Measurements from ENCODE around the gene DCST2. TPM values are rescaled to one million over a fixed set of nuclear protein-coding genes. Genes with fewer than 3 reads are reported as not detected.

DCST2 gene
- total RNA-seq, 2 experiments from 2014 or later = 0.21 TPM; not detected in 1

DNA sequence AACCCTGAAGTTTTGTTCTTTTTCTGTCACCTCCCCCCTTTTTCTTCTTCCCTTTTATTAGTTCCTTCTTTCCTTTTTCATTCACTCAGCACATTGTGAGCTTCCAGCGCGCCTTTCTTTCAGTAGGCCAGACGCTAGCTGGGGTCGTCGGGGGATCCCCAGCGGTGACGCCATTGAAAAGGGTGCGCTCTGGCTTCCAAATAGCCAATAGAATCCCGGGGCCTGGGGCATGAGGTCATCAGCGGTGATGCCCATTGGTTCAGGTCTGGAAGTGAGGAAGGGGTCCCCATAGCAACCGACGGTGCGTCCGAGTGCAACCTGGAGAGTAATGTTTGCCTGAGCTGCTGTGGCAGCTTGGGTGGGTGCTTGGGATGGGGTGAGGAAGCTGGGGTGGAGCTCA is 38.1 kb upstream of the DCST2 start:
- CTCF ChIA-PET = interaction anchor here (1.9 to 2.5 kb wide), 3 partner anchors 13 to 122 kb away, joined by 5 to 17 read pairs (median 8); partner anchors contain the start of gene ADAM15
- POLR2A ChIA-PET = no interaction called here

DNA sequence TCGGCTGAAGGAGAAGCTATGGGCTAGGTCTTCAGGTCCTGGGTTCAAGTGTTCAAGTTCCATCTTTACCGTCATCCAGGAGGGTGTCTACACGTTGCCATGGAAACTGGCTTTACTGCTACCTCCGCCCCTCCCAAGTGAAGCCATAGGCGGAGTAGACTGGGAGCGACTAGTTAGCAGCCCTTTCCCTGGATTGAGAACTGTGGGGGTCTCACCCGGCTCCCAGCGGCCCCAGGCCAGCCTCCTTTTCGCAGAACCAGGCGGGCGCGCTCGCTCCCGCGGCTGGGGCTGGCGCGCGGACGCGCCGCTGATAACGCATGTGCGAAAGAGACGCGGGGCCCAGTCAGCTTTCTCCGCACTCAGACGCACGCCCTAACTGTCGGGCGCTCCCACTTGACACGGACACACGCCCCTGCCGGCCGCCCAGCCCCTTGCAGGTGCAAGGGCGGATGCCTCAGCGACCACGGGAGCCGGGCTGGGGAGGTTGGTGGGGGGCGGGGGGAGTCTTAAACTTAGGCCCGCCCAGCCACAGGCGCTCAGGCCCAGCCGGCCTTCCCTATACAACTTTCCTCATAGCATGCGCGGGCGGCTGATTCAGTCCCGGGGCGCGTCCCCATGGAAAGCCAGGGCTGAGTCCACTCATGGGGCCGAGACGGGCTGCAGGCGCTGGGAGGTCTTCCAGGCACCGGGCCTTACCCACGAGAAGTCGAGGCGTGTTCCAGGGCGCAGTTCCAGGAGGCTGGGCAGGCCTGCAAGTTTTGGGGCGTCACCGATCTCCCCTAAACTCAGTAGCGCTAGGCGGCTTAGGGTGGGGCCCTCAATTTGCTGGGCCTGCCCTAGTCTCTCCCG is 37.4 kb upstream of the DCST2 start:
- POLR2A ChIA-PET = no interaction called here

DNA sequence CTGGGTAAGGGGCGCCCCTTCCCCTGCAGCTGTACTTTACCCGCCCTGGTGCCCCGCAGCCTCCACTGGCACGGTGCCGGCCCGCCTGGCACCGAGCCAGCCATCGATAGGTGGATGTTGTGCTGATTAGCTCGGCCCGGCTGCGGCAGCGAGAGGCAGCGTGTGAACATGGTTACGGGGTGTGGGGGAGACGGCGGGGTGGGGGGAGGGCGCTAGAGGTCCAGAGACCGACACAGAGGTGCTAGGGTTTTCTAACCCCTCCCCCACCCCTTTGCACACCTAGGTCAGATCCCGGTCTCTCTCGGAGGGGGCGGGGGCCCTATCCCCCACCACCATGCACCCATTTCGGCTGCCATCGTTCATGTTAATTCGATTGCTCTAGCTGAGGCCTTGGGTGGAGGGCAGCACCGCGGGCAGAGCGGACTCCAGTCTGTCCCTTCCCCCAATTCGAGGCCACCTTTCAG is 36.6 kb upstream of the DCST2 start:
- CTCF ChIA-PET = interaction anchor here (0.7 to 2.5 kb wide), 9 partner anchors 8 to 98 kb away, joined by 3 to 17 read pairs (median 5); no protein-coding TSS in a partner anchor
- POLR2A ChIA-PET = no interaction called here

More for the DNA sequence above, 37.4 kb upstream of the DCST2 start:
- CTCF ChIA-PET = interaction anchor here (0.6 to 2.5 kb wide), 11 partner anchors 9 to 123 kb away, joined by 3 to 17 read pairs (median 5); partner anchors contain the start of genes ADAM15 and KRTCAP2

DNA sequence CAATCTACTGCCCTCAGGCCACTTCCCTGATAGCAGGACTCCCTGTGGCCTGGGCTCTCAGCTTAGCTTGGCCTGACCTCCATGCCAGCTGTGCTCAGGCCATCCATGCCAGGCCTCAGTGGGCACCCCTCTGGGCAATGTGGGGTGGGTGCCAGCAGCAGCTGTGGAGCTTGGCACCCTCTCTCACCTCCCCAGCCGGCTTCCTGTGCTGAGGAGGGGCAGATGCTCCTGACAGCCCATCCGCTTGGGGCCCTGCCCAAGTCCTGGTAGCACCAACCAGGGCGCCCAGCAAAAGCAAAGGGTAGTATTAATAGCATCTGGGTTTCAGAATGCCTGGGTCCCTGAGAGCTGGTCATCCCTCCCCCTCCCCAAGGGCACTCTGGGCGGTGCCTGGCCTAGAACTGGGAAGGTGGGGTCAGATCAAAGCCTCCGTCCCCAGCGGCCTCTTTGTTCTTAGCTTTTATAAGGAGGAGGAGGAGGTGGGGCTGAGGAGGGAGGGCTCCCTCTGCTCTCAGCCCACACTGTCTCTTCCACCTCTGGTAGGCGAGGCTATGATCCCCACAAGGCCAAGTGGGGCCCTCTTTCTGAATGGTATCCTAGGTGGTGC is 36.1 kb upstream of the DCST2 start:
- CTCF ChIA-PET = interaction anchor here (1.3 to 2.5 kb wide), 5 partner anchors 8 to 98 kb away, joined by 3 to 17 read pairs (median 5); no protein-coding TSS in a partner anchor
- POLR2A ChIA-PET = no interaction called here

DNA sequence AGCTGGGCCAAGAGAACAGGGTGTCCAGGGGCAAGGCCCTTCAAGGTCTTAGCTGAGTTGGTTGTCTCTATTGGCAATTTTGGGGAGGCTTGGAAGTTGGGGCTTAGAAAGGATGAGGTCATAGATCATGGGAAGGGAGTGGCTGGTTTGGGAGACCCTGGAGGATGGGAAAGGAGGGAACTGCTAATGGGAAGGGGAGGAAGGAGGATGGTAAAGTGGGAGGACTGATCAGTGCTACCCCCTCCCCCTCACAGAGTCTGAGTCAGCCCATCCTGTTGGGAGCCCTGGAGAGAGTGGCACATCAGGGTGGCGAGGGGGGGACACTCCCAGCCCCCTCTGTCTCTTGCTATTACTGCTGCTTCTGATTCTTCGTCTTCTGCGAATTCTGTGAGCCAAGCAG is 35.0 kb upstream of the DCST2 start:
- POLR2A ChIA-PET = no interaction called here
- CTCF ChIA-PET = interaction anchor here (0.9 to 12.9 kb wide), 2 partner anchors 16 to 107 kb away, joined by 3 to 127 read pairs; partner anchors contain the start of gene PYGO2

DNA sequence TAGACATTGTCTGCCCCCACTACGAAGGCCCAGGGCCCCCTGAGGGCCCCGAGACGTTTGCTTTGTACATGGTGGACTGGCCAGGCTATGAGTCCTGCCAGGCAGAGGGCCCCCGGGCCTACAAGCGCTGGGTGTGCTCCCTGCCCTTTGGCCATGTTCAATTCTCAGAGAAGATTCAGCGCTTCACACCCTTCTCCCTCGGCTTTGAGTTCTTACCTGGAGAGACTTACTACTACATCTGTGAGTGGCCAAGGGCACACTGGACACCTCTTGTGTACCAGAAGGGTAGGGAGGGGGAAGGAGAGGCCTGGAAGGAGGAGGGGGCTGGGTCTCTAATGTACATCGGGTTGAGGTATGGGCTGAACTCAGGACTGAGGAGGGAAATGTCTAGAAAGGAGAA is 33.2 kb upstream of the DCST2 start:
- ChIA-PET CTCF (interaction anchor here (12.9 kb wide), 1 partner anchor 18 kb away, joined by 127 read pairs; no protein-coding TSS in a partner anchor), POLR2A (no interaction called here)

DNA sequence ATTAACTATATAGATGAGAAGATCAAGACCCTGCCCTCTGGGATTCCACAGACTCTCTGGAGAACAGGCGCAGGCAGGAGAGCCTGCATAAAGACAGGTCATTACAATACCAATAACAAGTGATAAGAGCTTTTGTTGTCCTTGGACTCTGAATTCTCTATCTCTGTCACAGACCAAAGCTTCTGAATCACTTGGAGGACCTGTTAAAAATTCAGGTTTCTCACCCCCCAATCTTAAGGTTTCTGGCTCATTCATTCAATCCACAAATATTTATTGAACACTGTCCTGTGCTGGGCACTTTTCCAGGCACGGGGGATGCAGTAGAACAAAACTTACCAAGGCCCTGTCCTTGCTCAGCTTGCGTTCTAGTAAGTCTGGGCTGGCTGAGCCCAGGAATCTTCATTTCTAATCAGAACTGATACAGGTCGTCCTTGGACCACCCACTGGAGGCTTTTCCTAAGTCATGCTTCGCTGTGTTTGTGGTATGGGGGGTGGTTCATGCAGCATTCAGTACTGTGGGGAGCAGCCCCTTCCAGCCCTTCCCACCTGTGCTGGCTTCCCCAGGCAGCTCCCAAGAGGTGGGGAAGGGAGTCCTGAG is 31.4 kb upstream of the DCST2 start:
- POLR2A ChIA-PET = interaction anchor here (0.9 kb wide), 1 partner anchor 20 kb away, joined by 3 read pairs; no protein-coding TSS in a partner anchor

DNA sequence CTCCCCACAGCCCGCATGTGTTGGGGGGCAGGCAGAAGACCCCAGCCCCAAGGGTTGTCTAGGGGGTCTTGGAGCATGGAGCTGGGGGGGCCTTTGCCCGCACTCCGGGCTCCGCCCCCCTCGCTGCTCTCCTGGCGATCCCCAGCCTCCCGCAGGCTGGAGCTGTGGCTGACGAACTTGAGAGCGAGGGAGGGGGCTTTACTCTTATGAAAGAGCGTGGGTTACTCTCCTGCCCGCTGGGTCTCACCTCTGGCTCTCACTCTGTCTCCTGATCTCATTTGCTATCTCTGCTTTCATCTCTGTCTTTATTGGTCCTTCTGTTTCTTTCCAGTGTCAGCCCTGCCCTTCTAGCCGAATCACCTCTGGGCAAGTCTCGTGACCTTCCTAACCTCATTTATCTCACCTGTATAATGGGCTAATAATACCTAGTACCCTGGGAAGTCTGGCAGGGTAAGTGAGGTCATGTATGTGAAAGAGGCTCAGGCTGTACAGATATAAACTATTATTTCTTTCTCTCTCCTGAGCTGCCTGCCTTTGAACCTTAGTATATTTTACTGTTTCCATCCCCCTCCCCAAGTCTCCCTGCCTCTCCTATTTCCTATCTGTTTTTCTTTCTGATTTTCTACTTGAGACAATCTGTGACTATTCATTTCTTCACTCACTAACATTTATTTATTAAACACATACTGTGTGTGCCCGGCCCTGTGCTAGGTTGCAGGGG is 30.7 kb upstream of the DCST2 start:
- ChIA-PET CTCF (interaction anchor here (1.2 to 12.9 kb wide), 10 partner anchors 12 to 108 kb away, joined by 3 to 127 read pairs (median 5); partner anchors contain the start of genes ADAM15 and KRTCAP2), POLR2A (interaction anchor here (0.9 kb wide), 1 partner anchor 21 kb away, joined by 3 read pairs; no protein-coding TSS in a partner anchor)

More for the DNA sequence above, 31.4 kb upstream of the DCST2 start:
- CTCF ChIA-PET = interaction anchor here (0.7 to 12.9 kb wide), 10 partner anchors 13 to 184 kb away, joined by 3 to 127 read pairs (median 5); partner anchors contain the start of genes ADAM15 and KRTCAP2

DNA sequence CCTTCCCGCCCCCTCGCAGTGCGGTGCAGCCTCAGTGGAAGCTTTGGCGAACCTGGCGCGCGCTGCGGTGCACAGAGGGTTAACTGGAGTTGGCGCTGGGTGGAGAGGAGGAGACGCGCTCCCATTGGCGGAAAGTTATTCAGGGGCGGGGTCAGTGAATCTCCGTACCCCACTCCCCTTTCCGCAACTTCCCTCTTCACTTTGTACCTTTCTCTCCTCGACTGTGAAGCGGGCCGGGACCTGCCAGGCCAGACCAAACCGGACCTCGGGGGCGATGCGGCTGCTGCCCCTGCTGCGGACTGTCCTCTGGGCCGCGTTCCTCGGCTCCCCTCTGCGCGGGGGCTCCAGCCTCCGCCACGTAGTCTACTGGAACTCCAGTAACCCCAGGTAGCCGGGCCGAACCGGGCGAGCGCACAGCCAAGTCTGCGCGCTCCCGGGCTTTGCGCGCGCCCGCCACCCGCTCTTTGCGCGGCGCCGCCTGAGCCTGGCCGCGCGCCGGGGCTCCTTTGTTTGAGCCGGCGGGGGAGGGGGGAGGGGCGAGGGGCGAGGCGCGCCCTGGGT is 30.0 kb upstream of the DCST2 start, which contains the start of gene EFNA4:
Gene EFNA4, plus strand, starts transcription at position 191 of the 561 bp plus-strand sequence. Its CDS starts 84 bp downstream, at position 275.
- ChIA-PET POLR2A (interaction anchor here (1.0 to 1.2 kb wide), 2 partner anchors 12 to 22 kb away, joined by 3 read pairs; partner anchors contain the start of gene ADAM15), CTCF (interaction anchor here (0.6 to 12.9 kb wide), 10 partner anchors 11 to 64 kb away, joined by 3 to 127 read pairs (median 9); partner anchors contain the start of gene ADAM15)

DNA sequence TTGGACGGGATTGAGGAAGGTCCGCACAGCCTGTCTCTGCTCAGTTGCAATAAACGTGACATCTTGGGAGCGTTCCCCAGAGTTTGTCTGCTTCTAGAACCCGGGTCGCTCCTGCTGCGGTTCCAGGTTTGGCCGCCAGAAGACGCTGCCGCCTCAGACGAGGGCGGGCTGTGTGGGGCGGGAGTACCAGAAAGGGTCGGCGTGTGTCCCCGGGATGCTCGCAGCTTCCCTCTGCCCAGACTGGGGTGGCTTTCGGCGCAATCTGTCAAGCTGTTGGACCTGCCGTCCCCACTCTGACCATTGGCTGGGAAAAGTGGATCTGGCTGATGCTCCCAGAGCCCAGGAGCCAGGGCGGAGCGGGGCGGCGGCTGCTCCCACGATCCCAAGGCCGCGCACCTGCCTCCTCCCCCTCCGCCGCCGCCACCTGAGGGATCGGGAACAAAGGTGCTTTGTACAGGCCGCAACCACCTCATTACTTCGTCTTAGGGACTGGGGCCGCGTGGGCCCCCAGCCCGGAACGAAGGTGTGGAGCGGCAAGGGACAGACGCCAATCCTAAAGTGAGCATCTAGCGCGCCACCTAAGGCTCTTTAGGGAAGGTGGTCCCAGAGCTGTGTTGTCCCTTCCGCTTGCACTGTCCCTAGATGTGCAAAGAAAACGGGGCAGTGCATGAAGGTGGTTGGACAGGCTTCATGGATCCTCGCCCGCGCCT is 29.3 kb upstream of the DCST2 start:
- ChIA-PET POLR2A (interaction anchor here (0.6 to 1.2 kb wide), 3 partner anchors 12 to 23 kb away, joined by 3 read pairs; partner anchors contain the start of gene ADAM15), CTCF (interaction anchor here (0.6 to 12.9 kb wide), 11 partner anchors 8 to 64 kb away, joined by 3 to 127 read pairs (median 7); partner anchors contain the start of gene ADAM15)

DNA sequence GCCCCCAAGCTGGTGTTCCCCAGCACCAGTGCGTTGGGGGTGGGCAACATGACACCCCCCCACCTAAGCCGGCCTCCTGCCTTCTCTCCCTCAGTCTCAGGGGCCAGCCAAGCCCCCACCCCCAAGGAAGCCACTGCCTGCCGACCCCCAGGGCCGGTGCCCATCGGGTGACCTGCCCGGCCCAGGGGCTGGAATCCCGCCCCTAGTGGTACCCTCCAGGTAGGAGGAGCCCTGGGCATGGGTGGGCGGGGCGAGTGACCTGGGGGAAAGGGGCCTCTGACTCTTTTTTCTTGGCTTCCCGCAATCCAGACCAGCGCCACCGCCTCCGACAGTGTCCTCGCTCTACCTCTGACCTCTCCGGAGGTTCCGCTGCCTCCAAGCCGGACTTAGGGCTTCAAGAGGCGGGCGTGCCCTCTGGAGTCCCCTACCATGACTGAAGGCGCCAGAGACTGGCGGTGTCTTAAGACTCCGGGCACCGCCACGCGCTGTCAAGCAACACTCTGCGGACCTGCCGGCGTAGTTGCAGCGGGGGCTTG is 28.6 kb upstream of the DCST2 start:
- CTCF ChIA-PET = interaction anchor here (0.5 to 12.9 kb wide), 22 partner anchors 8 to 193 kb away, joined by 3 to 127 read pairs (median 6); partner anchors contain the start of genes ADAM15, EFNA3, KRTCAP2 and PYGO2
- POLR2A ChIA-PET = interaction anchor here (1.2 kb wide), 1 partner anchor 48 kb away, joined by 8 read pairs; no protein-coding TSS in a partner anchor

DNA sequence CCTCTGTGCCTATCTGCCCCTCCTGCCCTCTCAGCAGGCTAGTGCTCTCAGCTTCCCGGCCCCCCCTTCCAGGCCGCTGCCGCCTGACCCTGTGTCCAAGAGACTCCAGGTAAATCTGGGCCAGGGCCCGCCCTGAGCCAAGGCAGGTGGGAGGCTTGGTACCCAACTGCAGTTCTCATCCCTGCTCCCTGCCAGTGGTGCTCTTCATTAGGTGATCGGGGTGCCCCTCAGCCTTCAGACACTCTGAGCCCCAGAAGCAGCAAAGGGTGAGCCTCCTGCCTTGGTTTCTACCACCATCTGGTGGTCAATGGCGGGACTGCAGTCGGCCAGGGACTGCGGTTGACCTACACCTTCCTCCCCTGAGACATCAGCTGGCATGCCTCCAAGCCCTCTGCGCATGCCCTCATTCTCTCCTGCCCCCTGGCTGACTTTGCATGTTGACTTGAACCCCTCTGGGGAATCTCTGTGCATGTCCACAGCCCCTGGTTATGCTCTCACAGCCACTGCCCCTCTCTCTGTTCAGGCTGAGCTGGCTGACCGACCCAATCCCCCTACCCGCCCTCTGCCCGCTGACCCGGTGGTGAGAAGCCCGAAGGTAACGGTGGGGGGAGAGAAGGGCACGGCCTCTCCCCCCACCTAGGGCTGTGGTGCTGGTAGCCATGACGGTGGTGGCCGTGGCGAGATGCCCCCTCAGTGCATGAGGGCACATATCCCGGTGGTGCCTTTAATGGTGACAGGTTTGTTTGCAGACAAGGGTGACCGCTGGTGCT is 28.0 kb upstream of the DCST2 start:
- POLR2A ChIA-PET = interaction anchor here (1.2 kb wide), 1 partner anchor 47 kb away, joined by 8 read pairs; no protein-coding TSS in a partner anchor

DNA sequence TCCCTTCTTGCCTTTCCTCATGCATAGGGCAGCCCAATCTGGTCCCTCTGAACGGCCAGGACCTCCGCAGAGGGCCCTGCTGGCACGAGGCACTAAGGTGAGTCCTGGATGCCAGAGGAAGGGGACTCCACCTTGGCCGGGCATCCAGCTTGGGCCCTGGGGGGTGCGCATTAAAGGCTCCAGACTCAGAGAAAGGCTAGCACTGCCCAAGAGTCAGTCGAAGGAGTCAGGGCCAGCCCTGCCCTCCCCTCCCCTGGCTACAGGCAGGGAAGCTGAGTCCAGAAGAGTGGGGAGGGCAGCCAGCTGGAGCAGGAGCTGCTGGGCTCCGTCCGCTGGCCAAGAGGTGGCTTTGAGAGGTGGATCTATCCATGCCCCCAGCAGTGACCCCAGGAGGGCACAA is 27.2 kb upstream of the DCST2 start:
- ChIA-PET CTCF (interaction anchor here (0.9 to 12.9 kb wide), 13 partner anchors 8 to 109 kb away, joined by 3 to 127 read pairs (median 11); partner anchors contain the start of genes ADAM15 and EFNA3), POLR2A (no interaction called here)

More for the DNA sequence above, 28.0 kb upstream of the DCST2 start:
- CTCF ChIA-PET = interaction anchor here (0.5 to 12.9 kb wide), 22 partner anchors 8 to 192 kb away, joined by 3 to 127 read pairs (median 6); partner anchors contain the start of genes ADAM15, EFNA3, KRTCAP2 and PYGO2

DNA sequence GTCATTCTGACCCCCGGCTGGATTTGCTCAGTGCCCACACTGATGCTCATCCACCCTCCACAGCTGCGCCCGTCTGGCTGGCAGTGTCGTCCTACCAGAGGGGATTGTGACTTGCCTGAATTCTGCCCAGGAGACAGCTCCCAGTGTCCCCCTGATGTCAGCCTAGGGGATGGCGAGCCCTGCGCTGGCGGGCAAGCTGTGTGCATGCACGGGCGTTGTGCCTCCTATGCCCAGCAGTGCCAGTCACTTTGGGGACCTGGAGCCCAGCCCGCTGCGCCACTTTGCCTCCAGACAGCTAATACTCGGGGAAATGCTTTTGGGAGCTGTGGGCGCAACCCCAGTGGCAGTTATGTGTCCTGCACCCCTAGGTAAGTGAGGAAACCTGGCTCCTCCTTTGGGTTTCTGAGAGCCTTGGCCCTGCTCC is 24.2 kb upstream of the DCST2 start:
- POLR2A ChIA-PET = no interaction called here
- CTCF ChIA-PET = interaction anchor here (1.2 to 12.9 kb wide), 5 partner anchors 13 to 40 kb away, joined by 3 to 127 read pairs (median 7); no protein-coding TSS in a partner anchor

DNA sequence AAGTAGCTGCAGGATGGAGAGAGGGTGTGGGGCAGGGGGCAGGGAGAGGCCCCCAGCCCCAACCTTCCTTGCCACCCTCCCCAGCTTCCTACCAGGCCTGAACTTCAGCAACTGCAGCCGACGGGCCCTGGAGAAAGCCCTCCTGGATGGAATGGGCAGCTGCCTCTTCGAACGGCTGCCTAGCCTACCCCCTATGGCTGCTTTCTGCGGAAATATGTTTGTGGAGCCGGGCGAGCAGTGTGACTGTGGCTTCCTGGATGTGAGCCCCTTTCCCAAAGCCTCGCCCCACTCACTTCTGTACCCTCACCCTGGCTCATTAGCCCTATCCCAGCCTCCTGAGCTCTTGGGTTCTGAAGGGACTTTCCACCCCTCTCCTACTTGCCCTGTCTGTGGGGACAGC is 23.5 kb upstream of the DCST2 start:
- ChIA-PET POLR2A (no interaction called here), CTCF (interaction anchor here (1.2 to 12.9 kb wide), 4 partner anchors 12 to 39 kb away, joined by 3 to 127 read pairs (median 6); no protein-coding TSS in a partner anchor)
